Suppressor macrophage treated with lipopolysaccharide for 1 hour (primary cell): ENCODE results near the gene CCDC7.
"Not testable (repeated sequence)": the region's sequence is repeated elsewhere in the genome, so short reads cannot be mapped to it uniquely, and the experiment has no call there.

Experiments
- DNase-seq, 3 donors: peaks; one replicate each; pipeline ENCODE4 v3.0.0-alpha.2; 2020 to 2022

The CCDC7 gene

GRCh38 chr10:32738958-32739357 lies 293.0 kb downstream of the CCDC7 start:
- no peak for DNase-seq

GRCh38 chr10:32744321-32744720 lies 298.4 kb downstream of the CCDC7 start:
- DNase-seq = no peak

- DNase-seq = no peak
Observed at GRCh38 chr10:32746869-32747268, 300.9 kb downstream of the CCDC7 start.

- DNase-seq = no peak
Observed at GRCh38 chr10:32751582-32751981, 305.6 kb downstream of the CCDC7 start.

- DNase-seq = not testable (repeated sequence)
Observed at GRCh38 chr10:32754900-32755299, 309.0 kb downstream of the CCDC7 start.

- DNase-seq = no peak
Observed at GRCh38 chr10:32771217-32771616, 325.3 kb downstream of the CCDC7 start.

- no peak for DNase-seq
Observed at GRCh38 chr10:32773105-32773504, 327.2 kb downstream of the CCDC7 start.

GRCh38 chr10:32786968-32787367 lies 341.0 kb downstream of the CCDC7 start:
- no peak for DNase-seq

- DNase-seq = no peak
Observed at GRCh38 chr10:32787690-32788284, 341.8 kb downstream of the CCDC7 start.

GRCh38 chr10:32788359-32788758 lies 342.4 kb downstream of the CCDC7 start:
- DNase-seq = no peak

GRCh38 chr10:32790483-32790882 lies 344.5 kb downstream of the CCDC7 start:
- no peak for DNase-seq

- peak in 1 of 3 donors; percentile 2 for DNase-seq
Observed at GRCh38 chr10:32793033-32793432, 347.1 kb downstream of the CCDC7 start.

GRCh38 chr10:32795598-32796183 lies 349.8 kb downstream of the CCDC7 start:
- peak; percentile 49 to 64 (median 50) for DNase-seq

GRCh38 chr10:32797393-32797792 lies 351.5 kb downstream of the CCDC7 start:
- DNase-seq = not testable (repeated sequence)

- DNase-seq = no peak
Observed at GRCh38 chr10:32846974-32847373, 401.0 kb downstream of the CCDC7 start.

- no peak for DNase-seq
Observed at GRCh38 chr10:32851301-32851700, 405.4 kb downstream of the CCDC7 start.

- DNase-seq = no peak
Observed at GRCh38 chr10:32854435-32854834, 408.5 kb downstream of the CCDC7 start.

- no peak for DNase-seq
Observed at GRCh38 chr10:32865170-32865569, 419.2 kb downstream of the CCDC7 start.

GRCh38 chr10:32877915-32878314 lies 432.0 kb downstream of the CCDC7 start:
- DNase-seq = no peak

- no peak for DNase-seq
Observed at GRCh38 chr10:32878646-32879045, 432.7 kb downstream of the CCDC7 start.

- no peak for DNase-seq
Observed at GRCh38 chr10:32882076-32882475, 436.1 kb downstream of the CCDC7 start.

GRCh38 chr10:32887481-32887880 lies 441.5 kb downstream of the CCDC7 start:
- no peak for DNase-seq

- no peak for DNase-seq
Observed at GRCh38 chr10:32888161-32888927, 442.4 kb downstream of the CCDC7 start.

GRCh38 chr10:32889631-32890212 lies 443.8 kb downstream of the CCDC7 start:
- DNase-seq = no peak
